Measurements from ENCODE around the gene CSTB. TPM values are rescaled to one million over a fixed set of nuclear protein-coding genes. Genes with fewer than 3 reads are reported as not detected.

Gene CSTB
- total RNA-seq, 1 experiment from 2014 or later = 40.7 TPM

GRCh38 chr21:43771199-43771675, 4.9 kb downstream of the CSTB start:
- H4K20me1 ChIP-seq (ENCODE audit: control insufficient read depth, insufficient read depth, insufficient read length) = no peaks in the 10 kb centered on the region
- no peak overlapping the region for H2BK120ac ChIP-seq (ENCODE audit: low read depth, low read length, poor library complexity, severe bottlenecking)
- no peaks in the 10 kb centered on the region for H3K23me2 ChIP-seq (ENCODE audit: insufficient read length, low read depth, low read length, poor library complexity, severe bottlenecking)
- no peak overlapping the region for H3K18ac ChIP-seq (ENCODE audit: insufficient read length, low read depth, low read length)
- no peak overlapping the region for H3K9ac ChIP-seq (ENCODE audit: extremely low read depth, insufficient read length, low read length)
- H3K79me1 ChIP-seq (ENCODE audit: insufficient read depth, low read depth, low read length, poor library complexity, severe bottlenecking) = no peaks in the 10 kb centered on the region
- no peak overlapping the region for H3K23ac ChIP-seq (ENCODE audit: insufficient read length, low read depth, low read length)
- H3K9me3 Mint-ChIP-seq = no peaks in the 10 kb centered on the region; a peak in 1 of 5 replicates
- peaks cover 50 to 51% of the 10 kb centered on the region in 2 experiments for H3K4me1 Mint-ChIP-seq
- peaks cover 1% of the 10 kb centered on the region; the same call in 1 of the 2 replicates for H3K27me3 Mint-ChIP-seq (ENCODE audit: low read depth)
- DNase-seq = no peak
- H4K5ac ChIP-seq (ENCODE audit: insufficient read length, low read depth, low read length) = no peak overlapping the region
- H2BK15ac ChIP-seq (ENCODE audit: low read depth, low read length) = no peak overlapping the region
- no peak overlapping the region for H3T11ph ChIP-seq (ENCODE audit: low read length)
- H3K56ac ChIP-seq (ENCODE audit: insufficient read length, low read depth, low read length) = no peak overlapping the region
- H3K27ac ChIP-seq (ENCODE audit: insufficient read length, low read depth, low read length) = no peak overlapping the region
- no peak overlapping the region for H4K8ac ChIP-seq (replicated peaks; ENCODE audit: insufficient read length, low read depth, low read length)
- no peaks in the 10 kb centered on the region for H3K9me3 ChIP-seq (ENCODE audit: control insufficient read depth, low read depth, low read length)
- H3K4ac ChIP-seq (ENCODE audit: low read depth, low read length) = no peak overlapping the region
- no peaks in the 10 kb centered on the region; the same call in 1 of the 2 replicates for H3K79me2 ChIP-seq (ENCODE audit: insufficient read depth, low read length)
- H2BK5ac ChIP-seq (ENCODE audit: insufficient read length, low read length) = no peak overlapping the region
- H3K36me3 Mint-ChIP-seq (ENCODE audit: insufficient read depth in 1 of 3, low read depth in 3 of 3) = peaks cover 10 to 20% (median 18%) of the 10 kb centered on the region in 3 experiments; a peak in 6 of 7 replicates
- H2BK12ac ChIP-seq (ENCODE audit: insufficient read length, low read depth, low read length) = no peak overlapping the region
- H2BK20ac ChIP-seq (ENCODE audit: low read depth, low read length, poor library complexity, severe bottlenecking) = no peak overlapping the region
- no peak overlapping the region for H3K4me2 ChIP-seq (ENCODE audit: insufficient read depth, insufficient read length, low read length)
- WGBS (ENCODE audit: extremely low coverage, insufficient read length, low lambda C conversion rate) = no CpG with 5 or more reads among the region's 13 CpGs
- peak overlapping the region; percentile 23 to 72 (median 62); a peak in 5 of 7 replicates for H3K27ac Mint-ChIP-seq
- H2AK5ac ChIP-seq (ENCODE audit: insufficient read length, low read length) = no peak overlapping the region
- H2AFZ ChIP-seq (ENCODE audit: low read length) = no peak overlapping the region
- no peaks in the 10 kb centered on the region for H3K27me3 ChIP-seq (ENCODE audit: insufficient read depth, low read length)
- no peak for TF ChIP-seq CTCF (conservative IDR thresholded peaks at IDR 0.05)
- H4K91ac ChIP-seq (ENCODE audit: insufficient read length, low read depth, low read length) = no peak overlapping the region
- H3K14ac ChIP-seq (ENCODE audit: insufficient read depth, low read length) = no peak overlapping the region; the same call in 1 of the 2 replicates
- peaks cover 4% of the 10 kb centered on the region; the same call in 1 of the 2 replicates for H3K4me1 ChIP-seq (ENCODE audit: insufficient read depth, low read length)
- H3K4me3 Mint-ChIP-seq = peak overlapping the region in 1 of 2 experiments; percentile 21; a peak in 2 of 5 replicates
